Activated naive CD4-positive, alpha-beta T cell treated with anti-CD3 and anti-CD28 coated beads, Interleukin-2, amount 10 ng/mL, durations not matched to agents 5 hours and 36 hours (primary cell): ENCODE data around the gene DEDD. TPM values are rescaled to one million over a fixed set of nuclear protein-coding genes. Genes with fewer than 3 reads are reported as not detected.

Experiments
- total RNA-seq, 2 experiments: library from RNA; stranded (reverse); gene quantifications; one replicate each; pipeline ENCODE4 v1.2.3, GENCODE V29; 2021

The DEDD gene
- 10 to 100 TPM; 30.2 to 35.5 TPM for total RNA-seq

GRCh38 chr1:161132410-161133219, at the start of gene DEDD:
Gene DEDD (minus strand): TSS chr1:161132667. CDS start chr1:161124462, 8,205 bp downstream.

GRCh38 chr1:161177112-161177935, 44.9 kb upstream of the DEDD start, which contains the start of gene B4GALT3:
Gene B4GALT3 (minus strand): TSS chr1:161177507. CDS start chr1:161176060, 1,447 bp downstream.

GRCh38 chr1:161165742-161166668, 33.5 kb upstream of the DEDD start, which contains the start of gene PPOX:
Gene PPOX (plus strand): TSS chr1:161166426. CDS start chr1:161166848, 422 bp downstream.

GRCh38 chr1:161159087-161159912, 26.8 kb upstream of the DEDD start, which contains the start of gene USP21:
Gene USP21 (plus strand): TSS chr1:161159500. CDS start chr1:161160641, 1,141 bp downstream.

GRCh38 chr1:161153682-161154337, 21.3 kb upstream of the DEDD start, which contains the start of gene UFC1:
Gene UFC1 (plus strand): TSS chr1:161153978. CDS start chr1:161153998, 20 bp downstream.

GRCh38 chr1:161117759-161118581, 14.5 kb downstream of the DEDD start, which contains the start of the genes NIT1 and PFDN2:
Gene NIT1 (plus strand): TSS chr1:161118105. CDS start chr1:161118177, 72 bp downstream.
Gene PFDN2 (minus strand): TSS chr1:161118037. CDS start chr1:161118026, 11 bp downstream.

GRCh38 chr1:161098210-161099068, 34.0 kb downstream of the DEDD start, which contains the start of gene KLHDC9:
Gene KLHDC9 (plus strand): TSS chr1:161098361. CDS start chr1:161098536, 175 bp downstream.

GRCh38 chr1:161089251-161089924, 43.1 kb downstream of the DEDD start, which contains the start of gene NECTIN4:
Gene NECTIN4 (minus strand): TSS chr1:161089558. CDS start chr1:161089296, 262 bp downstream.

Other genes with a start within 250 kb of the DEDD start
- gene ITLN1, start 247.5 kb downstream of the DEDD start, total RNA-seq: not detected
- gene ITLN2, start 177.9 kb downstream of the DEDD start, total RNA-seq: not detected
- 10 to 100 TPM; 16.2 to 20.7 TPM for gene F11R, start 111.5 kb downstream of the DEDD start, total RNA-seq
- 10 to 100 TPM; 60.7 to 63.0 TPM for gene TSTD1, start 93.7 kb downstream of the DEDD start, total RNA-seq
- gene USF1, start 86.7 kb downstream of the DEDD start, total RNA-seq: 10 to 100 TPM; 62.5 to 63.9 TPM
- gene ARHGAP30, start 62.8 kb downstream of the DEDD start, total RNA-seq: 100 to 1,000 TPM; 304 to 324 TPM
- gene NECTIN4, start 43.1 kb downstream of the DEDD start, total RNA-seq: not detected
- gene KLHDC9, start 34.3 kb downstream of the DEDD start, total RNA-seq: under 1 TPM; 0.58 to 0.63 TPM
- gene PFDN2, start 14.6 kb downstream of the DEDD start, total RNA-seq: 10 to 100 TPM; 47.2 to 48.3 TPM
- 10 to 100 TPM; 38.3 to 39.0 TPM for gene NIT1, start 14.6 kb downstream of the DEDD start, total RNA-seq
- 100 to 1,000 TPM; 123 to 125 TPM for gene UFC1, start 21.3 kb upstream of the DEDD start, total RNA-seq
- 10 to 100 TPM; 31.2 to 35.6 TPM for gene USP21, start 26.8 kb upstream of the DEDD start, total RNA-seq
- 10 to 100 TPM; 35.8 to 39.2 TPM for gene PPOX, start 33.8 kb upstream of the DEDD start, total RNA-seq
- gene B4GALT3, start 44.8 kb upstream of the DEDD start, total RNA-seq: 10 to 100 TPM; 43.6 to 52.2 TPM
- gene ADAMTS4, start 66.4 kb upstream of the DEDD start, total RNA-seq: 1 to 10 TPM; 1.8 to 1.9 TPM
- 10 to 100 TPM; 82.5 to 90.4 TPM for gene NDUFS2, start 69.7 kb upstream of the DEDD start, total RNA-seq
- 1 to 10 TPM; 2.7 to 2.9 TPM for gene FCER1G, start 82.6 kb upstream of the DEDD start, total RNA-seq
- gene APOA2, start 91.0 kb upstream of the DEDD start, total RNA-seq: not detected
- gene TOMM40L, start 93.4 kb upstream of the DEDD start, total RNA-seq: 10 to 100 TPM; 19.6 to 20.4 TPM
- not detected for gene NR1I3, start 105.5 kb upstream of the DEDD start, total RNA-seq
- gene PCP4L1, start 126.1 kb upstream of the DEDD start, total RNA-seq: under 1 TPM; 0.26 to 0.71 TPM
- gene MPZ, start 177.3 kb upstream of the DEDD start, total RNA-seq: 1 to 10 TPM; 4.8 to 6.1 TPM
- 100 to 1,000 TPM; 148 to 153 TPM for gene SDHC, start 181.7 kb upstream of the DEDD start, total RNA-seq
- not detected for gene CFAP126, start 235.2 kb upstream of the DEDD start, total RNA-seq